Peyer's patch (tissue), 4 donors: Measurements from ENCODE around the gene GBP6.

Source experiments
- CTCF ChIP-seq, 6 experiments: fragments of 450-650 bp in 4 of 6; fragments of 200-600 bp in 2 of 6; sonication (generic) in 1 of 6; IDR thresholded peaks; one replicate each; pipeline ENCODE4 v1.5.1; 2017 to 2019; ENCODE audit warnings: antibody characterized with exemption in 6 of 6, mild to moderate bottlenecking in 3 of 6, moderate library complexity in 1 of 6
- POLR2A ChIP-seq, 2 donors: fragments of 450-650 bp; IDR thresholded peaks; one replicate each; pipeline ENCODE4 v1.5.1; 2017; ENCODE audit warnings: antibody characterized with exemption in 2 of 2, mild to moderate bottlenecking in 2 of 2, moderate library complexity in 2 of 2

- TF ChIP-seq POLR2A (IDR thresholded peaks at IDR 0.05) (no peak), CTCF (IDR thresholded peaks at IDR 0.05) (no peak)
Measured at GRCh38 chr1:89363638-89364536, at the start of gene GBP6.
